Measurements from ENCODE around the gene STKLD1. TPM values are rescaled to one million over a fixed set of nuclear protein-coding genes. Genes with fewer than 3 reads are reported as not detected.
"Not testable (repeated sequence)": the region's sequence is repeated elsewhere in the genome, so short reads cannot be mapped to it uniquely, and the experiment has no call there.

Gene STKLD1
- total RNA-seq (1 to 10 TPM in 1 of 2 experiments, under 1 TPM in 1; 0.59 to 1.0 TPM), total RNA-seq (0 to 2.0 (median 0.44) reads per million in 172 experiments)
- polyA plus RNA-seq (2013, experiment 1 of 2): 0.59 TPM
- 1.2 TPM for polyA plus RNA-seq (2013, experiment 2 of 2)

- ChIA-PET POLR2A (interaction anchor here (0.9 to 8.7 kb wide), 7 partner anchors 11 to 84 kb away, joined by 3 to 109 read pairs (median 16); partner anchors contain the start of genes CACFD1, MED22, REXO4 and RPL7A), CTCF (interaction anchor here (0.6 to 2.5 kb wide), 2 partner anchors 14 to 20 kb away, joined by 3 to 7 read pairs; partner anchors contain the start of genes SURF1 and SURF2)
- H3K36me3 ChIP-seq (ENCODE audit: insufficient read depth, low read length): peaks cover 12% of the 10 kb centered on the region
- intact Hi-C loops (cut with DNase I, micrococcal nuclease): loop anchor here in 1 of 2 experiments (1.0 to 5.0 kb wide), 4 partner anchors 20 to 86 kb away; partner anchors contain the start of genes REXO4, SURF1, SURF2 and SURF6
- Mint-ChIP-seq H3K36me3 (ENCODE audit: low read depth) (peaks cover 19% of the 10 kb centered on the region), H3K4me3 (peak within 1 kb of the TSS; percentile 96), H3K27ac (peak within 1 kb of the TSS; percentile 98), H3K4me1 (ENCODE audit: low read depth) (peaks cover 40% of the 10 kb centered on the region), H3K27me3 (no peaks in the 10 kb centered on the region), H3K9me3 (no peaks in the 10 kb centered on the region)
- no peaks in the 10 kb centered on the region for H3K27me3 ChIP-seq (ENCODE audit: control insufficient read depth in 1 of 2, insufficient read depth in 2 of 2, low read length in 2 of 2)
- no peaks in the 10 kb centered on the region for H3K9me3 ChIP-seq (ENCODE audit: control insufficient read depth in 1 of 2, insufficient read depth in 1 of 2, low read length in 2 of 2)
- H3K27ac ChIP-seq (ENCODE audit: low read depth in 1 of 2, low read length in 2 of 2): peak within 1 kb of the TSS; percentile 81 to 84
- H3K4me1 ChIP-seq (ENCODE audit: insufficient read depth, low read length): peaks cover 53% of the 10 kb centered on the region
- DNase-seq (peak; percentile 84 to 97 (median 94)), ATAC-seq (ENCODE audit: poor library complexity) (peak; percentile 74)
- peak within 1 kb of the TSS; percentile 73 for H3K4me3 ChIP-seq (ENCODE audit: low read length)
- TF ChIP-seq, protein P1, sequence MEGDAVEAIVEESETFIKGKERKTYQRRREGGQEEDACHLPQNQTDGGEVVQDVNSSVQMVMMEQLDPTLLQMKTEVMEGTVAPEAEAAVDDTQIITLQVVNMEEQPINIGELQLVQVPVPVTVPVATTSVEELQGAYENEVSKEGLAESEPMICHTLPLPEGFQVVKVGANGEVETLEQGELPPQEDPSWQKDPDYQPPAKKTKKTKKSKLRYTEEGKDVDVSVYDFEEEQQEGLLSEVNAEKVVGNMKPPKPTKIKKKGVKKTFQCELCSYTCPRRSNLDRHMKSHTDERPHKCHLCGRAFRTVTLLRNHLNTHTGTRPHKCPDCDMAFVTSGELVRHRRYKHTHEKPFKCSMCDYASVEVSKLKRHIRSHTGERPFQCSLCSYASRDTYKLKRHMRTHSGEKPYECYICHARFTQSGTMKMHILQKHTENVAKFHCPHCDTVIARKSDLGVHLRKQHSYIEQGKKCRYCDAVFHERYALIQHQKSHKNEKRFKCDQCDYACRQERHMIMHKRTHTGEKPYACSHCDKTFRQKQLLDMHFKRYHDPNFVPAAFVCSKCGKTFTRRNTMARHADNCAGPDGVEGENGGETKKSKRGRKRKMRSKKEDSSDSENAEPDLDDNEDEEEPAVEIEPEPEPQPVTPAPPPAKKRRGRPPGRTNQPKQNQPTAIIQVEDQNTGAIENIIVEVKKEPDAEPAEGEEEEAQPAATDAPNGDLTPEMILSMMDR (IDR thresholded peaks at IDR 0.05): no peak
Observed at GRCh38 chr9:133375724-133376654, at the start of gene STKLD1, which contains the start of gene SURF4. STKLD1 (plus strand) TSS chr9:133376366; CDS start chr9:133376474, 108 bp downstream. SURF4 (minus strand) TSS chr9:133376060; CDS start chr9:133375969, 91 bp downstream.

GRCh38 chr9:133327021-133327420, 49.1 kb upstream of the STKLD1 start:
- intact Hi-C loops (cut with DNase I, micrococcal nuclease); POLR2A ChIA-PET; CTCF ChIA-PET: not testable (repeated sequence)

DNA sequence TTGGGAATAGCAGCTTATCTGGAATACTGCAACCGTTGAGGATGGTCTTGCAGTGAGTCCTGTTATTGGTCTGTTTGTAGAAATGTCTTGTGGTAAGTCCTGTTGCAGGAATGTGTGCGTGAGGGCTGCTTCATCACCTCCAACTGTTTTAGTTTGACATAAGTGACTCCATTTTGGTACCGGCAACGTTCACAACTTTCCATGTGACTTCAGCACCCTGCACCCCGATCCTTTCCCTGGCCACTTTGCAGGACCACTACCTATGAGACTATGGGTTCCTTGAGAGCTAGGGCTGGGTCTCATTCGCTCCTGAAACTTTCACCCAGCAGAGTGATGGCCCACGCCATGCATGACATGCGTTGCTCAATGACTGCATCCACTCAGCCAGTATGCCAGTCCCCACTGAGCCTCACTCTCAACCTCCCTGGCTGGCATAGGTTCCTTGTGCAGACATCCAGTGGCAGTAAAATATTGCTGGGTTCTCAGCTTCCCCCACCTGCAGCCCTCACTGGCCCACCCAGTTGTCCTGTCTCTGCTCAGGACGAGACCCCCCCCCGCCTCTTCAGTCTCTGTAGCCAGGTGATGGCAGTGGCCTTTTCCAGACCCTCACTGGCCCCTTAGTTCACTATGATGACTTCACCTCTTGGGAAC, 48.2 kb upstream of the STKLD1 start:
- Histone ChIP-seq H3K27me3 (ENCODE audit: control insufficient read depth in 1 of 2, insufficient read depth in 2 of 2, low read length in 2 of 2) (no peaks in the 10 kb centered on the region), H3K9me3 (ENCODE audit: control insufficient read depth in 1 of 2, insufficient read depth in 1 of 2, low read length in 2 of 2) (no peaks in the 10 kb centered on the region), H3K4me1 (ENCODE audit: insufficient read depth, low read length) (no peaks in the 10 kb centered on the region), H3K36me3 (ENCODE audit: insufficient read depth, low read length) (peaks cover 26% of the 10 kb centered on the region), H3K27ac (ENCODE audit: low read depth in 1 of 2, low read length in 2 of 2) (no peak overlapping the region), H3K4me3 (ENCODE audit: low read length) (no peak overlapping the region)
- H3K27ac Mint-ChIP-seq: no peak overlapping the region
- TF ChIP-seq, protein P1 (IDR thresholded peaks at IDR 0.05): no peak
- no peaks in the 10 kb centered on the region for H3K9me3 Mint-ChIP-seq
- ChIA-PET CTCF (no interaction called here), POLR2A (no interaction called here)
- peaks cover 47% of the 10 kb centered on the region for H3K36me3 Mint-ChIP-seq (ENCODE audit: low read depth)
- no peak for DNase-seq
- intact Hi-C loops (cut with DNase I, micrococcal nuclease): no loop called here
- H3K4me1 Mint-ChIP-seq (ENCODE audit: low read depth): no peaks in the 10 kb centered on the region
- H3K27me3 Mint-ChIP-seq: no peaks in the 10 kb centered on the region
- no peak for ATAC-seq (ENCODE audit: poor library complexity)
- no peak overlapping the region for H3K4me3 Mint-ChIP-seq

More at GRCh38 chr9:133327021-133327420, 49.1 kb upstream of the STKLD1 start:
- not testable (repeated sequence) for H3K4me3 ChIP-seq (ENCODE audit: low read length); DNase-seq; ATAC-seq (ENCODE audit: poor library complexity); H3K9me3 Mint-ChIP-seq; H3K4me1 Mint-ChIP-seq (ENCODE audit: low read depth); H3K27ac ChIP-seq (ENCODE audit: low read depth in 1 of 2, low read length in 2 of 2); H3K9me3 ChIP-seq (ENCODE audit: control insufficient read depth in 1 of 2, insufficient read depth in 1 of 2, low read length in 2 of 2); H3K27me3 ChIP-seq (ENCODE audit: control insufficient read depth in 1 of 2, insufficient read depth in 2 of 2, low read length in 2 of 2); H3K27ac Mint-ChIP-seq; H3K4me1 ChIP-seq (ENCODE audit: insufficient read depth, low read length); H3K27me3 Mint-ChIP-seq; H3K4me3 Mint-ChIP-seq
- H3K36me3 ChIP-seq (ENCODE audit: insufficient read depth, low read length): peaks cover 16% of the 10 kb centered on the region
- H3K36me3 Mint-ChIP-seq (ENCODE audit: low read depth): peaks cover 38% of the 10 kb centered on the region
